SIG-M5 (cell line): ENCODE results near the gene C22orf39.

ENCODE experiments used
- DNase-seq: peaks from one replicate; lab custom pipeline; 2025; lab: John Stamatoyannopoulos, UW

Gene C22orf39

GRCh38 chr22:19477321-19478044 is 30.0 kb upstream of the C22orf39 start:
- DNase-seq = no peak

DNA sequence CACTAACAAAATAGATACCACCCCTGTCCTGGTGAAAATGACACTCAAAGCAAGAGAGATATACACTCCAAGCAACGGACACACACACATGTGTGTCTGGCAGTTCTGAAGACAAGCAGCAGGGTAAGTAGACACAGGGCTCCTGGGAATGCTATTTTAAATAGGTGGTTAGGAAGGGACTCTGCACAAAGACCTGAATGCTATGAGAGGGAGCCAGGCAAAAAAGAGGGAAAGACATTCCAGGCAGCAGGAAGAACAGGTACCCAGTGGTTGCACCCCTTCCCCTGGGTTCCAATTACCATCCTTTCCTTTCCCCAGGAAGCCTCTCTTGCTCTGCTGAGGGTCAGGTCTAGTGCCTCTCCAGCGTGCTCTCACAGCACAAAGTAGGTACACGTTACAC is 28.5 kb upstream of the C22orf39 start:
- no peak for DNase-seq

GRCh38 chr22:19473578-19473977 is 26.1 kb upstream of the C22orf39 start:
- DNase-seq = no peak

DNA sequence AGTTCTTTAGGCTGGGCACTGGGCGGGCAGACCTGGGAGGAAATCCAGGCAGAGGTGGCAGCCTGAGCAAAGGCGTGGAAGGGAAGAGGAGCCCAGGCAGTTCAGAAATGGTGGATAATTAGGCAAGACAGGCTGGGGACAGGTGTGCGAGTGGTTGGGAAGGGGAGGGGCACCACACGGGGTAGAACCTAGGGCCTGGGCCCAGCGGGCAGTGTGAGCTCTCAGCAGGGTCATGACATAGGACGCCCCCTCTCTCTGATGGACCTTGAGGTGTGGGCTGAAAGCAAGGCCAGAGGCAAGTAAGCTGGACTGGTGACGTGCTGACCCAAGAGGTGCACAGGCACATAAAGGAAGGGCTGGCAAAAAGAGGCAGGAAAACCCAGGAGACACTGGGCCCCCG is 24.7 kb upstream of the C22orf39 start:
- no peak for DNase-seq

DNA sequence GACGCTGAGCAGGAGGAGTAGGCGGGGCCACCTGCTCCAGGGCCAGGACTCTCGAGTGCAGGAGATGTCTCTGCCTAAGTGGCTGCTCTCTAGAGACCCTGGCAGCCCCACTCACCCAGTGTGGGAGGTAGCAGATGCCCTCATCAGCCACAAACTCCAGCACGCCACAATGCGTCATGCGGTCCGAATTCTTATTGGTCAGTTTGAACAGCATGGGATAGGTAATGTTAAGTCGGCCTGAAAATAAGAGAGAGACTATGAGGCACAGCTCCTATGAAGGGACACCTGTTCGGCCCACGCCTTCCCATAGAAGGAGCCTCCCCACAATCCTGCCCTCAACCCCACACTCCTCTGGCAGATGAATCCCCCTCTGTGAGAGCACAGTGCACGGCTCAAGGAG is 24.1 kb upstream of the C22orf39 start:
- no peak for DNase-seq

DNA sequence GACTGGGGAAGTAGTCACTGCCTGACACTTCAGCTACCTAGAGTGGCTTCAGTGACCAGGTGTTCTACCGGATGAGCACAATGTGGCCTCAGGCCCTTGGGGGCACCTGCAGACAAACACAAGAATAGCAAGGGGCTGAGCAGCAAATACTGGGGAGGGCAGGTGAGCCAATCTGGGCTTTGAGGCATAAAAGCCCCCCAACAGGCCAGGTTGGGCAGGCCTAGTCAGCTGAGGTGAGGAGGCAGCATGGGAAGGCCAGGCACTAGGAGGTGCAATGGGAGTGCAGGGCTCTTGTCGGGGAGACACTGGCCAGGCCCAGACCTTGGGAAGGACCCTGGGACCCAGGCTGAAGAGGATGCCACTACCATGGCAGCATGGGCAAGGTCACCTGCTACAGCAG is 22.5 kb upstream of the C22orf39 start:
- no peak for DNase-seq

GRCh38 chr22:19469421-19469820 is 21.9 kb upstream of the C22orf39 start:
- DNase-seq = no peak

DNA sequence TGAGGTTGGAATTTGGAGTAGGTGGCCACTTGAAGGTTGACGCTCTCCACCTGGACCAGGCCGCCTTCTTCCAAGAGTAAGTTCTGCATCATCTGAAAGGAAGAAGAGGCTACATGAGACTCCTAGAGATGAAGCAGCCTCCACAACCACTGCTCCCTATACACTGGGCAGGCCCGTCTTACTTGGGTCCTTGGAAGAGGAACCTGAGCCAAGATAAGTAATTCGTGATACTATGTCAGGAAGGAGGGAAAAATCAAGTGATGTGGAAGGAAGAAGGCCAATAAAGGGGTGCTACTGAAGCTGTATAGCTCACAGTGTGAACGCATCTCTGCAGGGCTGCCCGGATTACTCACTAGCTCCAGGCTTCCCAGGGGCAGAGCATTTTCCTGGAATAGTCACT is 20.4 kb upstream of the C22orf39 start:
- no peak for DNase-seq

GRCh38 chr22:19466848-19467752 is 19.6 kb upstream of the C22orf39 start:
- DNase-seq = no peak

DNA sequence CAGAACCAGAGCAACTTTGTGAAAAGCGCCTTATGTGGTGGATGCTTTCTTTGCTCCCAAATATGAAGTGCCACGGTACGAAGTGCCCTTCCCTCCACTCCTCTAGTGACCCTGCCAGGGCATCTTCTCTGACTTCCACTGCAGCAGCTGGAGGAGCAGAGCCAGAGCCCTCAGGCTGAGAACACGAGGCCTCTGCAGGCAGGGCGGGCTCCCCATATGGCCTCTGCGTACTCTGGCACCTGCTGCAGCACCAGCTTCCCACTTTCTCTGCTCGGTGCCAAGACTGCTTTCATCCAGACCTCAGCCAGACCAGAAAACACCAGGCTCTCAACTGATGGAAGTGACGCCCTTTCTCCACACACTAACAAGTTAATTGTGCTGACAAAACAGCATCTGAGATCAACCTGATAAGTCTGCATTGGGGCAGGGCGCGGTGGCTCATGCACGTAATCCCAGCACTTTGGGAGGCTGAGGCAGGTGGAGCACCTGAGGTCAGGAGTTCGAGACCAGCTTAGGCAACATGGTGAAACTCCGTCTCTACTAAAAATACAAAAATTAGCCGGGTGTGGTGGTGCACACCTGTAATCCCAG is 18.7 kb upstream of the C22orf39 start:
- DNase-seq = no peak

- DNase-seq = no peak
These were observed 17.5 kb upstream of the C22orf39 start for GRCh38 chr22:19464975-19465374.

DNA sequence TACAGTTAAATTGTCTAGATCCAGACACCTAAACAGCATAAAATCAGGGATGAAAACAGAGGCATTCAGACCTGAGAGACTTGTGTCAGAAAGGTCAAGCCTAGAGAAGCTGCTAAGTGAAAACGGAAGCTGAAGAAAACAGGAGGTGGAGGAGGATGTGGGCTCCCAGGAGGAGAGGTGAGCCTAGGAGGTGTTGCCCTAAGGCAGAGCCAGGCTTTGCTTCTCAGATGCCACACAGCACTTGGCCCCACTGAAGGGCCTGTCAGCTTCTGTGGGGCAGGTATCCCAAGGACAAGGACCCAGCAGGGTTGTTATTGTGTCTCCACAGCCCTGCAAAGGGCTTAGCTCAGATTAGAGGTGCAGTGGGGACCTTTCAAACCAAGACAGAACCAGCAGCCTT is 17.0 kb upstream of the C22orf39 start:
- no peak for DNase-seq

GRCh38 chr22:19463491-19464469 is 16.3 kb upstream of the C22orf39 start:
- no peak for DNase-seq

- no peak for DNase-seq
These were observed 15.5 kb upstream of the C22orf39 start for GRCh38 chr22:19463008-19463407.

DNA sequence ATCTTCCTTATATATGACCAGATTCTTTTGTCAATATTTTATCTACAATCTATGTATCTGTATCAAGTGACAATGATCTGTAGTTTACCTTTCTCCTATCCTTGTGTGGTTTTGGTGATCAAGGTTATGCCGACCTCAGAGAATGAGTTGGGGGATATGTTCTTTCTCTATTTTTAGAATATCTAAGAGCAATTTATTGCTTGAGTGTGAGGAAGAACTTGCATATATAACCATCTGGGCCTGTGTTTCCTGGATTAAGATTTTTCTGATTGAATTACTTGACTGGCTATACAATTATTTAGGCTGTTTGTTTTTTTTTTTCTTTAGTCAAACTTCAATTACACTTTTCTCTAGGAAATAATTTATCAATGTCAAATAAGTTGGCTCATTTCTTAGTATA is 14.0 kb upstream of the C22orf39 start:
- no peak for DNase-seq

DNA sequence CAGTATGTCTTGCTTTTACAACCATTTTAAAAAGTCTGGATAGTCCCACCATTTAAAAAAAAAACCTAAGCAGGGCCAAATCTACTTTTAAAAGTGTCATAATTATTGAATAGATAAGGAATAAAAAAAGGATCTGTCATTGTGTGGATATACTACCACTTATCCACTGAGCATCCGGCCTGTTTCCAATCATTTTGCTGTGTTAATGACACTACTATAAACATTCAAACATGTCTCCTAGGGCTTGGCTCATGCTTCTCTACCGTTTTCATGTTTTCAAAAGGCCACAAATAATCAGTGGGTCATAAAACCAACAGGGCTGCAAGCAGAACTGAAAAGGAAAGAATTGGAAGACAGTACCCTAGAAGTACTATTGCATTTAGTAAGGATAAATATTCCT is 12.5 kb upstream of the C22orf39 start:
- DNase-seq = no peak

DNA sequence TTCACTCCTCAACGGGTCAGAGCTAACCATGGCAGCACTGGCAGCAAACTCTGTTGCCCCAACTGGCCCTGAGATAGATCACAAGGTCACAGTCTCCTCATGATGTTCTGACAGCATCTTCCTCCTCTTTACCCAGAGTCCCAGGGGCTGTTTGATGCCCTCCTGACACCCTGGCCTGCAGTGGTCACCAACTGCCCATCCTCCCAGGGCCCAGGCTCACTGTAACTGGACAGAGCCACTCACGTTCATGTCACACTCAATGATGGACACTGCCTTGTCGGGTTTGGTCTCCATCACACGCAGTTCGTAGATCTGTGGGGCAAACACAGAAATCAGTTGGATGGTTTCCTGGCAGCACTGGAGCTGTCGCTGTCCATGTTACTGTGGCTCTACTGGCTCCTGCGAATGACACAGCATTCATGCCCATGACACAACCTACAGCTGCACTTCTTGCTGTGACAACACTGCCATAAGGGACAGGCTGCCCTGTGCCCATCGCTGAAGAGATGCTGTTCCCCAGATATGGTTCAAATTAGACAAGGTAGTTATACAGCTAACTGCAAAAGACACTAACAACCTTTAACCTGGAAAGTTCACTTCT is 10.4 kb upstream of the C22orf39 start:
- no peak for DNase-seq

DNA sequence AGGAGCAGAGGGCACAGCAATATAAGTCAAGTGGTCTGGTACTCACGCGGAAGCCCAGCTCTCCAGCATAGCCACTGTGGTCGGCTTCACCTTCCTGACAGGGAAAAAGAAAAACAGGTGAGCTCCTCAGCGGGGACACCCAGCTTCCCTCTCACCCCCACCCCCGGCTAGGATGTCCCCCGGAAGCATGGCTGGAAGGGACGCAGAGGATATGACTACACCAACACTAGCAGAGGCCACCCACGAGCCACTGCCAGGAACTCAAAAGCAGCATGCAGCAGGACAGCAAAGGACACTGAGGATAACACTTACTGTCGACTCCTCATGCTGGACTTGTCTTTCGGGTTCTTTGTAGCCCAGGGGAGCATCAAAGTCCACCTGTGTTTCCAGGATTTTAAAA is 9.0 kb upstream of the C22orf39 start:
- DNase-seq = no peak

DNA sequence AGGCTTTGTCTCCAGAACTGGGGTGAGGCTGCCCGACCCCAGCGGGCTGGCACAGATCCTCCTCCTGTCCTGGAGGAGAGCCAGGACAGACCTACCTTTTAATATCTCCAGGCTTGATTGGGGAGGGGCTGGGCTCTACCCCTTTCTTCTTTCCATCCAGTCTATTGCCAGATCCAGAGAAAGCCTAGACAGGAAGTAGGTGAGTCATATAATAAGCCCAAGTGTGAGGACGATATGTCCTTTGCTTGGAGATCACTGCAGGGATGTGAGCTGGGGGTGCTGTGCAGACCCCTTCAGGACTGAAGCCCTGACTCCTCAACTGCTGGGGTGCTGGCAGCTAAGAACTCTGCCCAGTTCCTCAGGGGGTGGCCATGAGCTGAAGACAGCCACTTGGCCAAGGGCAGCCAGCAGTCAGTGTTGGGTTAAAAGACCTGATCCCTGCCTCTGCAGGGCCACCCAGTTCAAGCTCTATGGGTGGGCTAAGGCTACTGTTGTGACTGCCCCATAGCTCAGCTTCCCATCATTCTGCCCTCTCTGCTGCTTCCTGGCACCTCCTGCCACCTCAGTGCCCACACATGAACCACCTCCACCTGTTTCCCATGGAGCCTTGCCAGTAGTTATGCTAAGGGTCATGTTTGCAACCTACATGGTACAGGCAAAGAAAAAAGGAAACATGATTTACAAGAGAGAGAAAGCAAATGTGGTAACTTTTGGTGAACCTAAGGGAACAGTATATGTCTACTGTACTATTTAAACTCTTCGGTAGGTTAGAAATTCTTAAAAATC is 8.3 kb upstream of the C22orf39 start:
- DNase-seq = no peak

- no peak for DNase-seq
These were observed 7.5 kb upstream of the C22orf39 start for GRCh38 chr22:19455033-19455432.

DNA sequence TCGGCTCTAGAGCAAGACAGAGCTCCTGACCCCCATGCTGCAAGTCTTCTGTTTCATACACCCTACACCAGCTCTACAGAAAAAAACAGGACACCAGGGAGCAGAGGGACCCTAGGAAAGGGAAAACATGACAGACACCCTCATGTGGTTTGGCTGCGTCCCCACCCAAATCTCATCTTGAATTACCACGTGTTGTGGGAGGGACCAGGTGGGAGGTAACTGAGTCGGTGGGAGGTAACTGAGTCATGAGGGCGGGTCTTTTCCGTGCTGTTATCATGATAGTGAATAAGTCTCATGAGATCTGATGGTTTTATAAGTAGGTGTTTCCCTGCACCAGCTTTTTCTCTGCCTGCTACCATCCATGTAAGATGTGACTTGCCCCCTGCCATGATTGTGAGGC is 6.6 kb upstream of the C22orf39 start:
- no peak for DNase-seq
